Heart right ventricle (tissue), 16 donors: ENCODE results near the gene ZFYVE28. TPM values are rescaled to one million over a fixed set of nuclear protein-coding genes. Genes with fewer than 3 reads are reported as not detected.

ENCODE experiments used
- ATAC-seq, 8 donors: fragments of 200-7000 bp; cut with Tn5 transposase; one replicate each; pipeline ENCODE4 v1.9.1; 2020; ENCODE audit warnings: mild to moderate bottlenecking in 8 of 8, moderate library complexity in 8 of 8, moderate number of reproducible peaks in 1 of 8
- DNase-seq, 2 donors: peaks; one replicate each; pipeline ENCODE4 v3.0.0-alpha.2; 2020
- H3K27ac ChIP-seq, 10 donors: fragments of 200-600 bp; sonication (generic) in 2 of 10; one replicate each; pipeline versions ENCODE4 v1.5.0 to v1.8.0; 2020 to 2022; ENCODE audit warnings: mild to moderate bottlenecking in 3 of 10
- H3K27me3 ChIP-seq, 7 donors: fragments of 200-600 bp; one replicate each; pipeline ENCODE4 v1.8.0; 2021 to 2022; ENCODE audit warnings: mild to moderate bottlenecking in 2 of 7
- H3K36me3 ChIP-seq, 9 donors: fragments of 200-600 bp; sonication (generic) in 1 of 9; one replicate each; pipeline versions ENCODE4 v1.5.0 to v1.8.0; 2020 to 2022; ENCODE audit warnings: mild to moderate bottlenecking in 2 of 9
- H3K4me1 ChIP-seq, 9 donors: fragments of 200-600 bp; sonication (generic) in 1 of 9; one replicate each; pipeline versions ENCODE4 v1.5.0 to v1.8.0; 2020 to 2022; ENCODE audit warnings: mild to moderate bottlenecking in 4 of 9
- H3K4me3 ChIP-seq, 10 donors: fragments of 200-600 bp; sonication (generic) in 2 of 10; one replicate each; pipeline versions ENCODE4 v1.5.0 to v1.8.0; 2020 to 2022; ENCODE audit warnings: mild to moderate bottlenecking in 7 of 10, moderate library complexity in 2 of 10
- H3K9me3 ChIP-seq, 11 donors: fragments of 200-600 bp in 10 of 11; sonication (generic) in 2 of 11; one replicate each; pipeline versions ENCODE4 v1.5.0 to v1.8.0; 2013 to 2022; ENCODE audit warnings: mild to moderate bottlenecking in 2 of 11, control low read depth in 1 of 11, moderate library complexity in 1 of 11
- CTCF ChIP-seq, 9 donors: fragments of 200-600 bp; sonication (generic) in 2 of 9; IDR thresholded peaks; one replicate each; pipeline versions ENCODE4 v1.5.0 to v1.8.0; 2021 to 2022; ENCODE audit warnings: antibody characterized with exemption in 9 of 9, mild to moderate bottlenecking in 5 of 9, moderate library complexity in 1 of 9
- WGBS, 2 donors: extraction: QIAGEN DNeasy Blood & Tissue Kit; methylation state at CpG; one replicate each; pipeline ENCODE4 v1.1.7; 2013; ENCODE audit warnings: inconsistent platforms in 1 of 2; 5-methylcytosine and 5-hydroxymethylcytosine counted together
- intact Hi-C, 10 donors: fragments of 100-400 bp; cut with DNase I; formaldehyde crosslinking; loops; one replicate each; pipeline versions ENCODE4 v1.11.1 to v1.14.2; 2022
- polyA plus RNA-seq, 2 donors: library from polyadenylated mRNA; stranded (reverse); fragments of 200-250 nt; gene quantifications; one replicate each; pipeline ENCODE4 v1.2.3, GENCODE V29; 2013
- total RNA-seq, 10 donors: library from RNA; stranded (reverse); fragmentation: NEBNext Ultra II Directional in 3 of 10; extraction: Animal tissue kit (Norgen Biotek cat#: 25700) in 3 of 10; gene quantifications; one replicate each; pipeline versions ENCODE4 v1.2.1 to v1.2.4, GENCODE V29; 2021 to 2023
- donor health status: Arrhythmogenic right ventricular cardiomyopathy.
- donor health status: ischemic (EF 13 %, LVEDD 7.1; RV severe dilation, severe dysfunction).
- donor health status: healthy with polysubstance abuse.
- donor health status: DM: no; HTN: yes; CAD: no.
- donor health status: DM: no; HTN: no; CAD: no.
- donor health status: ischemic (EF 25% LVEDD 6.9; RV normal size, moderate dysfunction).
- donor health status: ischemic (EF 25% LVEDD 5.7; RV mildly dilated, moderate dysfunction).
- donor health status: healthy.
- donor health status: DM: yes; HTN: yes; CAD: no.
- donor health status: Ischemic cardiomyopathy.
- donor health status: ischemic (EF 35%, LVEDD 5.7; RV mildly dilated, moderate dysfunction).
- donor health status: nonischemic (EF 11% LVEDD 7.7; RV severe dilation, severe dysfunction).
- donor health status: DM: yes; HTN: yes; CAD: no.
- donor health status: PGD.
- donor health status: ischemic (EF 29% LVEDD 5.4; RV normal size, mild dysfunction).
- donor health status: nonischemic (EF 23%, LVEDD 6.1; RV moderate dilation, normal function).

ZFYVE28 gene
- total and polyA plus RNA-seq, 12 donors: 2.3 to 9.9 (median 3.5) TPM

- ATAC-seq (no peak), DNase-seq (no peak)
- Histone ChIP-seq H3K4me3 (no peak overlapping the region), H3K36me3 (no peaks in the 10 kb centered on the region), H3K27me3 (no peaks in the 10 kb centered on the region), H3K4me1 (peaks cover 0 to 24% (median 0%) of the 10 kb centered on the region in 9 donors), H3K9me3 (peaks cover 0 to 7% (median 0%) of the 10 kb centered on the region in 11 donors), H3K27ac (no peak overlapping the region)
- TF ChIP-seq CTCF (IDR thresholded peaks at IDR 0.05): no peak
- intact Hi-C loops: no loop called here
- WGBS, 2 donors: 90 to 91% methylated on average over 14 of the region's 14 CpGs
These were observed 129.0 kb downstream of the ZFYVE28 start for GRCh38 chr4:2289311-2289954.

- intact Hi-C loops: no loop called here
- Histone ChIP-seq H3K27me3 (no peaks in the 10 kb centered on the region), H3K4me1 (peaks cover 0 to 24% (median 0%) of the 10 kb centered on the region in 9 donors), H3K27ac (no peak overlapping the region), H3K4me3 (no peak overlapping the region), H3K9me3 (no peaks in the 10 kb centered on the region), H3K36me3 (no peaks in the 10 kb centered on the region)
- ATAC-seq (no peak), DNase-seq (peak in 1 of 2 donors; percentile 2)
- WGBS, 2 donors: 88 to 90% methylated on average over 10 of the region's 10 CpGs
- no peak for TF ChIP-seq CTCF (IDR thresholded peaks at IDR 0.05)
These were observed 130.3 kb downstream of the ZFYVE28 start for GRCh38 chr4:2288051-2288541.

- peaks cover 0 to 24% (median 0%) of the 10 kb centered on the region in 9 donors for H3K4me1 ChIP-seq
- H3K27ac ChIP-seq: no peak overlapping the region
- ATAC-seq (no peak), DNase-seq (no peak)
- no peaks in the 10 kb centered on the region for H3K9me3 ChIP-seq
- H3K36me3 ChIP-seq: no peaks in the 10 kb centered on the region
- no peak overlapping the region for H3K4me3 ChIP-seq
- 81 to 88% methylated on average over 9 of the region's 9 CpGs for WGBS, 2 donors
- no peaks in the 10 kb centered on the region for H3K27me3 ChIP-seq
- intact Hi-C loops: no loop called here
- TF ChIP-seq CTCF (IDR thresholded peaks at IDR 0.05): no peak
These were observed 130.9 kb downstream of the ZFYVE28 start for GRCh38 chr4:2287594-2287915.

GRCh38 chr4:2286904-2287593 is 131.4 kb downstream of the ZFYVE28 start:
- Histone ChIP-seq H3K4me1 (peaks cover 0 to 24% (median 0%) of the 10 kb centered on the region in 9 donors), H3K27ac (no peak overlapping the region), H3K36me3 (no peaks in the 10 kb centered on the region), H3K27me3 (no peaks in the 10 kb centered on the region), H3K9me3 (no peaks in the 10 kb centered on the region), H3K4me3 (no peak overlapping the region)
- ATAC-seq (no peak), DNase-seq (no peak)
- no peak for TF ChIP-seq CTCF (IDR thresholded peaks at IDR 0.05)
- intact Hi-C loops: no loop called here
- 73 to 76% methylated on average over 19 of the region's 19 CpGs for WGBS, 2 donors
